PC-3 (cell line): ENCODE measurements around the gene GAGE10. TPM values are rescaled to one million over a fixed set of nuclear protein-coding genes. Genes with fewer than 3 reads are reported as not detected.

Experiments used
- ATAC-seq: fragments of 200-7000 bp; cut with Tn5 transposase; 2 replicates; pipeline ENCODE4 v1.9.1; 2020; ENCODE audit warnings: mild to moderate bottlenecking, moderate library complexity
- BruUV-seq: library from RNA; stranded (reverse); fragments of 400-500 nt; replicated peaks from 2 replicates; lab custom pipeline; 2021; lab: Mats Ljungman, UMichigan
- CTCF ChIA-PET: fragments of 300-600 bp; sonication (Branson Sonifier 250); formaldehyde crosslinking; loops from one replicate; lab custom pipeline; 2022; ENCODE audit warnings: antibody characterized with exemption; lab: Charles Lee
- POLR2A ChIA-PET: fragments of 300-600 bp; sonication (Branson Sonifier 250); formaldehyde crosslinking; loops from one replicate; lab custom pipeline; 2022; ENCODE audit warnings: antibody characterized with exemption; ENCODE audit not compliant: unreplicated experiment; lab: Charles Lee
- DNase-seq: peaks from one replicate; pipeline ENCODE4 v3.0.0-alpha.2; 2015
- H2AFZ ChIP-seq: fragments of 300-600 bp; sonication (generic); 2 replicates; pipeline ENCODE4 v1.6.0; 2016; ENCODE audit warnings: antibody characterized with exemption, low read length
- H3F3A ChIP-seq: fragments of 300-600 bp; sonication (generic); one replicate; pipeline ENCODE4 v1.6.0; 2017; ENCODE audit warnings: antibody characterized with exemption, low read length, control low read depth, mild to moderate bottlenecking; ENCODE audit not compliant: unreplicated experiment
- H3K27ac ChIP-seq: fragments of 300-600 bp; sonication (generic); 2 replicates; pipeline ENCODE4 v1.5.1; 2016; ENCODE audit warnings: mild to moderate bottlenecking, low read length
- H3K27me3 ChIP-seq: fragments of 300-600 bp; sonication (generic); 2 replicates; pipeline ENCODE4 v1.6.1; 2016; ENCODE audit warnings: low read length, mixed read lengths
- H3K36me3 ChIP-seq: fragments of 300-600 bp; sonication (generic); 2 replicates; pipeline ENCODE4 v1.6.1; 2016; ENCODE audit warnings: low read depth, mixed run types, low read length, mixed read lengths
- H3K4me1 ChIP-seq: fragments of 300-600 bp; sonication (generic); 2 replicates; pipeline ENCODE4 v1.5.1; 2016; ENCODE audit warnings: low read length; ENCODE audit not compliant: insufficient read depth
- H3K4me2 ChIP-seq: fragments of 300-600 bp; sonication (generic); 2 replicates; pipeline ENCODE4 v1.6.0; 2016; ENCODE audit warnings: low read length
- H3K4me3 ChIP-seq: fragments of 300-600 bp; sonication (generic); 2 replicates; pipeline ENCODE4 v1.5.1; 2016; ENCODE audit warnings: mild to moderate bottlenecking, low read length, mixed read lengths
- H3K79me2 ChIP-seq: fragments of 300-600 bp; sonication (generic); 2 replicates; pipeline ENCODE4 v1.6.1; 2017; ENCODE audit warnings: low read length, mixed read lengths
- H3K9ac ChIP-seq: fragments of 300-600 bp; sonication (generic); 2 replicates; pipeline ENCODE4 v1.6.0; 2016; ENCODE audit warnings: mild to moderate bottlenecking, low read length
- H3K9me2 ChIP-seq: fragments of 300-600 bp; sonication (generic); replicated peaks from 2 replicates; pipeline ENCODE4 v1.6.1; 2016; ENCODE audit warnings: mixed run types, low read length, mixed read lengths
- H3K9me3 ChIP-seq: fragments of 300-600 bp; sonication (generic); 2 replicates; pipeline ENCODE4 v1.6.1; 2016; ENCODE audit warnings: low read length, mixed read lengths
- H4K20me1 ChIP-seq: fragments of 300-600 bp; sonication (generic); 2 replicates; pipeline ENCODE4 v1.6.1; 2016; ENCODE audit warnings: low read length, mixed read lengths
- EZH2 ChIP-seq: fragments of 300-600 bp; sonication (generic); IDR thresholded peaks from one replicate; pipeline ENCODE4 v1.6.1; 2017; ENCODE audit warnings: antibody characterized with exemption, mild to moderate bottlenecking, low read length; ENCODE audit not compliant: unreplicated experiment
- EZH2phosphoT487 ChIP-seq: fragments of 300-600 bp; sonication (generic); IDR thresholded peaks from 2 replicates; pipeline ENCODE4 v1.6.1; 2018; ENCODE audit warnings: mild to moderate bottlenecking, antibody characterized with exemption, low read length, borderline replicate concordance
- intact Hi-C: fragments of 100-400 bp; cut with micrococcal nuclease; formaldehyde crosslinking; loops from 2 replicates; pipeline ENCODE4 v1.9.0; 2023
- total RNA-seq: library from RNA; depleted of rRNA; stranded (reverse); fragments of >200 nt; gene quantifications from 2 replicates; pipeline ENCODE4 v1.2.3, GENCODE V29; 2014
- TF ChIP-seq, protein P1 (sequence below): fragments of 300-600 bp; sonication (generic); conservative IDR thresholded peaks from 2 replicates; pipeline ENCODE4 v1.5.1; 2017; ENCODE audit warnings: antibody characterized with exemption, low read depth, mild to moderate bottlenecking, low read length

Gene GAGE10
- total RNA-seq, 1 experiment from 2014 or later: not detected

DNA sequence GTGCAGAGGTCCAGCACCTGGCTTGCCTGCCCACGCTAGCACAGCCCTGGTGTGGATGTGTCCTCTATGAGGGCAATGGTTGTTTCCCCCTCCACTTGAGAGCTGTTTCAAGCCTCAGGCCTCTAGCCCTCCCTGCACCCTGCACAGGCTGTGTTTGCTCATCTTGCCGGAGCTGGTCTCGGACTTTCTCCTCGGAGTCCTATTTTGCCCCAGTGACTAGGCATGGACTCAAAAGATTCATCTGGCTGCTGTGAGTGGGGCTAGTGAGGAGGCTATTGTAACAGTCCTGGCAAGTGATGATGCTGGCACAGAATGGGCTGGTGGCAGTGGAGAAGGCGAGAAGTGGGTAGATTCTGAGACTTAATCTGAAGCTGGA is 44.7 kb upstream of the GAGE10 start:
- no peak for TF ChIP-seq EZH2
- no peak overlapping the region for H3K27ac ChIP-seq
- ChIA-PET CTCF (no interaction called here), POLR2A (no interaction called here)
- no peaks in the 10 kb centered on the region for H3K4me1 ChIP-seq
- no peak for DNase-seq
- intact Hi-C loops: no loop called here
- no peak overlapping the region for H3K4me2 ChIP-seq
- H3K4me3 ChIP-seq: no peak overlapping the region
- H2AFZ ChIP-seq: no peak overlapping the region
- H3K9me2 ChIP-seq: no peaks in the 10 kb centered on the region
- no peak for ATAC-seq
- no peaks in the 10 kb centered on the region for H3K9me3 ChIP-seq
- H3K79me2 ChIP-seq: no peaks in the 10 kb centered on the region
- no peaks in the 10 kb centered on the region for H3K27me3 ChIP-seq
- H3K9ac ChIP-seq: no peak overlapping the region
- no peaks in the 10 kb centered on the region for H4K20me1 ChIP-seq
- no peaks in the 10 kb centered on the region for H3F3A ChIP-seq
- BruUV-seq: no TSS peak
- H3K36me3 ChIP-seq: no peaks in the 10 kb centered on the region

DNA sequence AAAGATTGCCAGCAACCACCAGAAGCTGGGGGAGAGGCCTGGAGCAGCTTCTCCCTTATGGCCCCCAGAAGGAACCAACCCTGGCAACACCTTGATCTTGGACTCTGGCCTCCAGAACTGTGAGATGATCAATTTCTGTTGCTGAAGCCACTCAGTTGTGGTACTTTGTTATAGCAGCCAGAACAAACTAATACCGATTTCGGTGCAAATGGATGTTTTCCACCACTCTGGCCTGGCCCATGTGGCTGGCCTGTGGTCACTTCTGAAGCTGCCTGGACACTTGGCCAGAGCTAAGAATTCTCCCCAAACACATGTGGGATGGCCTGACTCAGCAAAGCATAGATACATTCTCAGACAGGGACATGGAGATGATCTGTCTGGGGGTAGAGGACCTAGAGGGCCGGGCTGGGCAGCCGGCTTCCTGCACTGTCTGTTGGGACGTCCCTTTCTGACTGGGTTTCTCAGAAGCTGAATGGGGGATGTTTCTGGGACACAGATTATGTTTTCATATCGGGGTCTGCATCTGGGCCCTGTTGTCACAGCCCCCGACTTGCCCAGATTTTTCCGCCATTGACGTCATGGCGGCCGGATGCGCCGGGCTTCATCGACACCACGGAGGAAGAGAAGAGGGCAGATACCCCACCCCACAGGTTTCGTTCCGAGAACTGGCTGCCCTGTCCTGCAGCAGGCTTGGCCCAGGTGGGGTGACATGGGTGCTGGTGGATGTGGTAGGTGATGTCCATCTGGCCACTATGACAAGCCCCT is 43.0 kb upstream of the GAGE10 start:
- no TSS peak for BruUV-seq
- Histone ChIP-seq H3K4me2 (no peak overlapping the region), H3K9me2 (no peaks in the 10 kb centered on the region), H3K9me3 (no peaks in the 10 kb centered on the region), H3K4me1 (no peaks in the 10 kb centered on the region), H3K36me3 (no peaks in the 10 kb centered on the region), H3F3A (no peaks in the 10 kb centered on the region), H3K9ac (no peak overlapping the region), H3K27me3 (no peaks in the 10 kb centered on the region), H3K4me3 (no peak overlapping the region), H2AFZ (no peak overlapping the region), H4K20me1 (no peaks in the 10 kb centered on the region), H3K27ac (no peak overlapping the region), H3K79me2 (no peaks in the 10 kb centered on the region)
- ChIA-PET POLR2A (no interaction called here), CTCF (no interaction called here)
- intact Hi-C loops: no loop called here
- TF ChIP-seq, protein P1, sequence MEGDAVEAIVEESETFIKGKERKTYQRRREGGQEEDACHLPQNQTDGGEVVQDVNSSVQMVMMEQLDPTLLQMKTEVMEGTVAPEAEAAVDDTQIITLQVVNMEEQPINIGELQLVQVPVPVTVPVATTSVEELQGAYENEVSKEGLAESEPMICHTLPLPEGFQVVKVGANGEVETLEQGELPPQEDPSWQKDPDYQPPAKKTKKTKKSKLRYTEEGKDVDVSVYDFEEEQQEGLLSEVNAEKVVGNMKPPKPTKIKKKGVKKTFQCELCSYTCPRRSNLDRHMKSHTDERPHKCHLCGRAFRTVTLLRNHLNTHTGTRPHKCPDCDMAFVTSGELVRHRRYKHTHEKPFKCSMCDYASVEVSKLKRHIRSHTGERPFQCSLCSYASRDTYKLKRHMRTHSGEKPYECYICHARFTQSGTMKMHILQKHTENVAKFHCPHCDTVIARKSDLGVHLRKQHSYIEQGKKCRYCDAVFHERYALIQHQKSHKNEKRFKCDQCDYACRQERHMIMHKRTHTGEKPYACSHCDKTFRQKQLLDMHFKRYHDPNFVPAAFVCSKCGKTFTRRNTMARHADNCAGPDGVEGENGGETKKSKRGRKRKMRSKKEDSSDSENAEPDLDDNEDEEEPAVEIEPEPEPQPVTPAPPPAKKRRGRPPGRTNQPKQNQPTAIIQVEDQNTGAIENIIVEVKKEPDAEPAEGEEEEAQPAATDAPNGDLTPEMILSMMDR: no peak
- TF ChIP-seq EZH2phosphoT487 (no peak), EZH2 (no peak)
- DNase-seq (no peak), ATAC-seq (no peak)

DNA sequence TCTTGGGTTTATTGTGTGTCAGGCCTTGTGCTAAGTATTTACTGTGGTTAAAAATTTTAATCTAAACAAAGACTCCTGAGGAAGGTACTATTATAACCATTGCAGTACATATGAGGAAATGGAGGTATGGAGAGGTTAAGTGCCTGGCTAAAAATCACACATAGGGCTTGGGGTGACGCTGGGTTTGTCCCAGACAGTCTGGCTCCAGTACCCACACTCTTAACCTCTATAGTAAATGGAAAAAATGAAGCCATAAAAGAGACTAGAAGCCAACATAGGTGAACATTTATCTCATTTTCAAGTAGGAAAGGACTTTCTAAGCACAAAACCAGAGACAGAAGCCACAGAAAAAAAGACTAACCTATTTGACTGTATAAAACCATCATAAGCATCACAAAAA is 40.8 kb upstream of the GAGE10 start:
- CTCF ChIA-PET: no interaction called here
- H4K20me1 ChIP-seq: no peaks in the 10 kb centered on the region
- POLR2A ChIA-PET: no interaction called here

More for the DNA sequence above, 40.8 kb upstream of the GAGE10 start:
- H3K27ac ChIP-seq: no peak overlapping the region
- no peak for ATAC-seq
- no peak for DNase-seq
- intact Hi-C loops: no loop called here
- no peak for TF ChIP-seq EZH2
- no peak for TF ChIP-seq EZH2phosphoT487
- H3K9me3 ChIP-seq: no peaks in the 10 kb centered on the region
- H3F3A ChIP-seq: no peaks in the 10 kb centered on the region
- H3K4me1 ChIP-seq: no peaks in the 10 kb centered on the region
- no peak overlapping the region for H3K9ac ChIP-seq
- H2AFZ ChIP-seq: no peak overlapping the region
- no peaks in the 10 kb centered on the region for H3K79me2 ChIP-seq
- no TSS peak for BruUV-seq
- H3K9me2 ChIP-seq: no peaks in the 10 kb centered on the region
- H3K4me2 ChIP-seq: no peak overlapping the region
- no peaks in the 10 kb centered on the region for H3K27me3 ChIP-seq
- H3K4me3 ChIP-seq: no peak overlapping the region
- H3K36me3 ChIP-seq: no peaks in the 10 kb centered on the region
